SK-N-SH treated with all-trans-retinoic acid at 6 μM for 48 hours (cell line): ENCODE data around the gene ERCC6.
A peak's percentile ranks its signal among the peaks of the same experiment; 100 is the strongest.

Source experiments
- ATAC-seq: fragments of 200-7000 bp; cut with Tn5 transposase; 3 replicates; pipeline ENCODE4 v1.9.1; 2020; ENCODE audit warnings: mild to moderate bottlenecking, moderate library complexity
- ARNTL ChIP-seq: fragments of 450-650 bp; formaldehyde crosslinking; IDR thresholded peaks from 2 replicates; pipeline ENCODE4 v1.5.0; 2020; ENCODE audit warnings: low read depth, mild to moderate bottlenecking, moderate library complexity, borderline replicate concordance
- BACH2 ChIP-seq: fragments of 250-450 bp; sonication (Bioruptor Pico); IDR thresholded peaks from 2 replicates; pipeline ENCODE4 v1.9.0; 2021; ENCODE audit warnings: mild to moderate bottlenecking, borderline replicate concordance
- CSDC2 ChIP-seq: fragments of 250-450 bp; sonication (Bioruptor Pico); IDR thresholded peaks from 2 replicates; pipeline ENCODE4 v1.5.0; 2020; ENCODE audit warnings: mild to moderate bottlenecking, moderate library complexity
- CSRNP3 ChIP-seq: fragments of 250-450 bp; sonication (Bioruptor Pico); IDR thresholded peaks from 2 replicates; pipeline ENCODE4 v1.5.1; 2021; ENCODE audit warnings: mild to moderate bottlenecking, moderate library complexity
- GLIS3 ChIP-seq: fragments of 250-450 bp; sonication (Bioruptor Pico); IDR thresholded peaks from 2 replicates; pipeline ENCODE4 v1.5.0; 2020; ENCODE audit warnings: mild to moderate bottlenecking, moderate library complexity
- OSR1 ChIP-seq: fragments of 250-450 bp; sonication (Bioruptor Pico); IDR thresholded peaks from 2 replicates; pipeline ENCODE4 v1.8.0; 2022; ENCODE audit warnings: moderate library complexity, mild to moderate bottlenecking, inconsistent platforms
- PATZ1 ChIP-seq: fragments of 250-450 bp; sonication (Bioruptor Pico); IDR thresholded peaks from 2 replicates; pipeline ENCODE4 v1.8.0; 2020; ENCODE audit warnings: mild to moderate bottlenecking, moderate library complexity, borderline replicate concordance
- PPARA ChIP-seq: fragments of 250-450 bp; sonication (Bioruptor Pico); IDR thresholded peaks from 2 replicates; pipeline ENCODE4 v1.5.0; 2020; ENCODE audit warnings: mild to moderate bottlenecking, borderline replicate concordance
- RARB ChIP-seq: fragments of 250-450 bp; sonication (Bioruptor Pico); IDR thresholded peaks from 2 replicates; pipeline ENCODE4 v1.8.0; 2021; ENCODE audit warnings: mild to moderate bottlenecking, moderate library complexity
- TCF4 ChIP-seq: fragments of 250-450 bp; sonication (Bioruptor Pico); IDR thresholded peaks from 2 replicates; pipeline ENCODE4 v1.8.0; 2021; ENCODE audit warnings: mild to moderate bottlenecking, moderate library complexity, borderline replicate concordance
- TOX ChIP-seq: fragments of 250-450 bp; sonication (Bioruptor Pico); IDR thresholded peaks from 2 replicates; pipeline ENCODE4 v1.8.0; 2021; ENCODE audit warnings: mild to moderate bottlenecking, moderate library complexity, borderline replicate concordance
- TSHZ2 ChIP-seq: fragments of 250-450 bp; sonication (Bioruptor Pico); IDR thresholded peaks from 2 replicates; pipeline ENCODE4 v1.5.0; 2020; ENCODE audit warnings: mild to moderate bottlenecking, moderate library complexity
- ZC3H10 ChIP-seq: fragments of 250-450 bp; sonication (Bioruptor Pico); IDR thresholded peaks from 2 replicates; pipeline ENCODE4 v1.5.1; 2021; ENCODE audit warnings: mild to moderate bottlenecking, moderate library complexity
- ZFP3 ChIP-seq: fragments of 250-450 bp; sonication (Bioruptor Pico); IDR thresholded peaks from 2 replicates; pipeline ENCODE4 v1.5.0; 2020; ENCODE audit warnings: mild to moderate bottlenecking, moderate library complexity
- ZNF8 ChIP-seq: fragments of 450-650 bp; formaldehyde crosslinking; IDR thresholded peaks from 2 replicates; pipeline ENCODE4 v1.5.0; 2020; ENCODE audit warnings: mild to moderate bottlenecking, moderate library complexity
- TF ChIP-seq, protein P1 (sequence below): fragments of 250-450 bp; sonication (Bioruptor Pico); IDR thresholded peaks from 2 replicates; pipeline ENCODE4 v1.5.1; 2020; ENCODE audit warnings: low read depth, mild to moderate bottlenecking, moderate library complexity
- TF ChIP-seq, protein P2 (sequence below): fragments of 250-450 bp; sonication (Bioruptor Pico); IDR thresholded peaks from 2 replicates; pipeline ENCODE4 v1.8.0; 2021; ENCODE audit warnings: low read depth, mild to moderate bottlenecking, moderate library complexity, borderline replicate concordance

Gene ERCC6

GRCh38 chr10:49539320-49539885, 482 bp upstream of the ERCC6 start (continued):
- TF ChIP-seq CSRNP3 (CRISPR knock-in tag) (no peak), GLIS3 (no peak), ZFP3 (CRISPR knock-in tag) (no peak), TOX (CRISPR knock-in tag) (no peak), TCF4 (CRISPR knock-in tag) (no peak)

GRCh38 chr10:49534670-49535381, 4.1 kb downstream of the ERCC6 start:
- peak; percentile 11 for ATAC-seq
- TF ChIP-seq CSDC2, result no peak

DNA sequence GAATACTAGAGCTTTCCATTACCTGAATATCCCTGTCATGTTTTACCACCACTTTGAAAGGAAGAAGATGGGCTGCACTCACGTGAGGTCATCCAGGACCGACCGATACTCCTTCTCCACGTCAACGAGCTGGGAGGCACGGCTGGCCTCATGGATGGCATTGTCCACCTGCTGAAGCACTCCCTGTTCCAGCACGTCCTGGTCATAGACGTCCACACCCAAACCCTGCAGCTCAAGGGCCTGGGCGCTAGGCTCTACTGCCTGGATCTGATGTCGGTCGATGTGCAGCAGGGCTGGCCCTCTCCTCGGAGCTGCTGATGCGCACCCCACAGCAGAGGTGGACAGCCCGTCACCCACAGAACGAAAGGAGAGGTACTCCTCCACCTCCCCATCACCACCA, 6.5 kb downstream of the ERCC6 start:
- no peak for ATAC-seq
- TF ChIP-seq, protein P1, sequence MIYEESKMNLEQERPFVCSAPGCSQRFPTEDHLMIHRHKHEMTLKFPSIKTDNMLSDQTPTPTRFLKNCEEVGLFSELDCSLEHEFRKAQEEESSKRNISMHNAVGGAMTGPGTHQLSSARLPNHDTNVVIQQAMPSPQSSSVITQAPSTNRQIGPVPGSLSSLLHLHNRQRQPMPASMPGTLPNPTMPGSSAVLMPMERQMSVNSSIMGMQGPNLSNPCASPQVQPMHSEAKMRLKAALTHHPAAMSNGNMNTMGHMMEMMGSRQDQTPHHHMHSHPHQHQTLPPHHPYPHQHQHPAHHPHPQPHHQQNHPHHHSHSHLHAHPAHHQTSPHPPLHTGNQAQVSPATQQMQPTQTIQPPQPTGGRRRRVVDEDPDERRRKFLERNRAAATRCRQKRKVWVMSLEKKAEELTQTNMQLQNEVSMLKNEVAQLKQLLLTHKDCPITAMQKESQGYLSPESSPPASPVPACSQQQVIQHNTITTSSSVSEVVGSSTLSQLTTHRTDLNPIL (CRISPR knock-in tag), result no peak
- TF ChIP-seq GLIS3 (no peak), CSRNP3 (CRISPR knock-in tag) (no peak), BACH2 (CRISPR knock-in tag) (no peak), TOX (CRISPR knock-in tag) (no peak), PPARA (CRISPR knock-in tag) (no peak), OSR1 (no peak), TSHZ2 (CRISPR knock-in tag) (no peak), ARNTL (CRISPR knock-in tag) (no peak)
- TF ChIP-seq, protein P2, sequence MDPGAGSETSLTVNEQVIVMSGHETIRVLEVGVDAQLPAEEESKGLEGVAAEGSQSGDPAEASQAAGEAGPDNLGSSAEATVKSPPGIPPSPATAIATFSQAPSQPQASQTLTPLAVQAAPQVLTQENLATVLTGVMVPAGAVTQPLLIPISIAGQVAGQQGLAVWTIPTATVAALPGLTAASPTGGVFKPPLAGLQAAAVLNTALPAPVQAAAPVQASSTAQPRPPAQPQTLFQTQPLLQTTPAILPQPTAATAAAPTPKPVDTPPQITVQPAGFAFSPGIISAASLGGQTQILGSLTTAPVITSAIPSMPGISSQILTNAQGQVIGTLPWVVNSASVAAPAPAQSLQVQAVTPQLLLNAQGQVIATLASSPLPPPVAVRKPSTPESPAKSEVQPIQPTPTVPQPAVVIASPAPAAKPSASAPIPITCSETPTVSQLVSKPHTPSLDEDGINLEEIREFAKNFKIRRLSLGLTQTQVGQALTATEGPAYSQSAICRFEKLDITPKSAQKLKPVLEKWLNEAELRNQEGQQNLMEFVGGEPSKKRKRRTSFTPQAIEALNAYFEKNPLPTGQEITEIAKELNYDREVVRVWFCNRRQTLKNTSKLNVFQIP (CRISPR knock-in tag), result no peak

GRCh38 chr10:49528977-49529506, 9.9 kb downstream of the ERCC6 start:
- ATAC-seq, result no peak
- TF ChIP-seq ARNTL (CRISPR knock-in tag) (no peak), RARB (CRISPR knock-in tag) (no peak), PATZ1 (CRISPR knock-in tag) (no peak), ZNF8 (CRISPR knock-in tag) (no peak), GLIS3 (no peak), ZC3H10 (no peak)
- TF ChIP-seq, protein P1 (CRISPR knock-in tag), result no peak
